HCT116 (cell line): Measurements from ENCODE around the gene COASY. TPM values are rescaled to one million over a fixed set of nuclear protein-coding genes. Genes with fewer than 3 reads are reported as not detected.

ENCODE experiments used
- ATAC-seq: fragments of 200-7000 bp; cut with Tn5 transposase; 2 replicates; pipeline ENCODE4 v1.9.1; 2020; ENCODE audit warnings: mild to moderate bottlenecking, moderate library complexity
- BruUV-seq: library from RNA; stranded (reverse); fragments of 400-500 nt; replicated peaks from 2 replicates; lab custom pipeline; 2021; lab: Mats Ljungman, UMichigan
- CTCF ChIA-PET: fragments of 300-600 bp; sonication (Branson Sonifier 250); formaldehyde crosslinking; loops from one replicate; lab custom pipeline; 2021; ENCODE audit warnings: antibody characterized with exemption; lab: Charles Lee
- POLR2A ChIA-PET: fragments of 300-600, 350-600 bp; sonication (Branson Sonifier 250); formaldehyde crosslinking; loops from one replicate; lab custom pipeline; 2021; ENCODE audit warnings: antibody characterized with exemption; lab: Charles Lee
- RAD21 ChIA-PET, 2 experiments: fragments of 300-600 bp; sonication (Branson Sonifier 250); formaldehyde crosslinking; loops; one replicate each; lab custom pipeline; 2023; ENCODE audit warnings: low total read pairs in 2 of 2; ENCODE audit not compliant: uncharacterized antibody in 2 of 2, unreplicated experiment in 2 of 2, low non-redundant PET in 1 of 2; lab: Charles Lee
- DNase-seq: peaks from one replicate; pipeline ENCODE4 v3.0.0-alpha.2; 2010; ENCODE audit warnings: low read depth, low spot score
- H2AFZ ChIP-seq: fragments of 200-600 bp; shearing (Covaris generic), sonication (generic); 2 replicates; pipeline ENCODE4 v1.6.1; 2017; ENCODE audit warnings: low read depth, mixed run types, mixed read lengths, antibody characterized with exemption, low read length; ENCODE audit not compliant: poor library complexity, severe bottlenecking
- H3K27ac ChIP-seq: 2 replicates; pipeline ENCODE4 v1.5.1; 2012; ENCODE audit warnings: low read depth, low read length
- H3K27me3 ChIP-seq: fragments of 200-600 bp; sonication (generic); 2 replicates; pipeline ENCODE4 v1.6.1; 2016; ENCODE audit warnings: mixed run types, low read length, mixed read lengths; ENCODE audit not compliant: insufficient read depth
- H3K36me3 ChIP-seq, 2 experiments: fragments of 200-500 bp in 1 of 2; fragments of 200-600 bp in 1 of 2; sonication (Bioruptor generic) in 1 of 2; sonication (generic) in 1 of 2; 2 replicates each; pipeline versions ENCODE4 v1.5.1 to v1.6.1; 2014 to 2016; ENCODE audit warnings: low read length in 2 of 2, inconsistent platforms in 1 of 2, mixed read lengths in 1 of 2, mixed run types in 1 of 2; ENCODE audit not compliant: insufficient read depth in 2 of 2, control insufficient read depth in 1 of 2
- H3K4me1 ChIP-seq, 2 experiments: fragments of 200-600 bp in 1 of 2; sonication (generic) in 1 of 2; 2 replicates each; pipeline versions ENCODE4 v1.5.1 to v1.6.1; 2012 to 2017; ENCODE audit warnings: low read length in 2 of 2, inconsistent platforms in 1 of 2, mild to moderate bottlenecking in 1 of 2, mixed read lengths in 1 of 2, mixed run types in 1 of 2, moderate library complexity in 1 of 2; ENCODE audit not compliant: insufficient read depth in 2 of 2, control insufficient read depth in 1 of 2
- H3K4me2 ChIP-seq: fragments of 200-600 bp; sonication (generic); 2 replicates; pipeline ENCODE4 v1.6.1; 2017; ENCODE audit warnings: mixed run types, low read length, mixed read lengths
- H3K4me3 ChIP-seq, 2 experiments: fragments of 200-600 bp in 1 of 2; sonication (generic) in 1 of 2; replicated peaks in 1 of 2; 2 replicates each; pipeline ENCODE4 v1.5.1; 2011 to 2016; ENCODE audit warnings: low read length in 2 of 2, control low read depth in 1 of 2, low read depth in 1 of 2, mild to moderate bottlenecking in 1 of 2, mixed read lengths in 1 of 2, mixed run types in 1 of 2
- H3K79me2 ChIP-seq: fragments of 200-600 bp; sonication (generic); 2 replicates; pipeline ENCODE4 v1.6.1; 2017; ENCODE audit warnings: mild to moderate bottlenecking, mixed run types, low read length, moderate library complexity, mixed read lengths; ENCODE audit not compliant: insufficient read depth
- H3K9ac ChIP-seq: fragments of 200-600 bp; sonication (generic); 2 replicates; pipeline ENCODE4 v1.6.1; 2016; ENCODE audit warnings: low read length, mixed read lengths
- H3K9me2 ChIP-seq: fragments of 200-600 bp; sonication (generic), shearing (Covaris generic); 2 replicates; pipeline ENCODE4 v1.6.1; 2017; ENCODE audit warnings: mixed run types, mild to moderate bottlenecking, moderate library complexity; ENCODE audit not compliant: insufficient read depth
- H3K9me3 ChIP-seq, 2 experiments: fragments of 200-500 bp in 1 of 2; fragments of 200-600 bp in 1 of 2; sonication (Bioruptor generic) in 1 of 2; sonication (generic) in 1 of 2; 2 replicates each; pipeline ENCODE4 v1.6.1; 2014 to 2017; ENCODE audit warnings: low read length in 2 of 2, mixed read lengths in 2 of 2, inconsistent platforms in 1 of 2, low read depth in 1 of 2, mild to moderate bottlenecking in 1 of 2, mixed run types in 1 of 2, moderate library complexity in 1 of 2; ENCODE audit not compliant: control insufficient read depth in 1 of 2, insufficient read depth in 1 of 2
- H4K20me1 ChIP-seq: fragments of 200-600 bp; sonication (generic), shearing (Covaris generic); 2 replicates; pipeline ENCODE4 v1.6.1; 2017; ENCODE audit warnings: mixed run types, mild to moderate bottlenecking, moderate library complexity; ENCODE audit not compliant: insufficient read depth
- CEBPB ChIP-seq: IDR thresholded peaks from 2 replicates; pipeline ENCODE4 v1.6.1; 2012; ENCODE audit warnings: low read depth
- CTCF ChIP-seq, 3 experiments: fragments of 200-600 bp in 1 of 3; sonication (generic) in 1 of 3; IDR thresholded peaks in 2 of 3; conservative IDR thresholded peaks in 1 of 3; 2 replicates each; pipeline ENCODE4 v1.5.1; 2012 to 2017; ENCODE audit warnings: low read depth in 2 of 3, low read length in 2 of 3, antibody characterized with exemption in 1 of 3, borderline replicate concordance in 1 of 3, control low read depth in 1 of 3, mild to moderate bottlenecking in 1 of 3, mixed read lengths in 1 of 3, mixed run types in 1 of 3, moderate library complexity in 1 of 3; ENCODE audit not compliant: insufficient read depth in 1 of 3
- ELF1 ChIP-seq: IDR thresholded peaks from 2 replicates; pipeline ENCODE4 v1.6.1; 2012; ENCODE audit warnings: low read depth, borderline replicate concordance
- FOSL1 ChIP-seq: IDR thresholded peaks from 2 replicates; pipeline ENCODE4 v1.6.1; 2012; ENCODE audit warnings: low read depth
- MAX ChIP-seq: IDR thresholded peaks from 2 replicates; pipeline ENCODE4 v1.6.1; 2012
- POLR2A ChIP-seq: IDR thresholded peaks from 2 replicates; pipeline ENCODE4 v1.7.0; 2011; ENCODE audit warnings: borderline replicate concordance; ENCODE audit not compliant: insufficient read depth, insufficient read length; ENCODE audit errors: extremely low read depth
- RAD21 ChIP-seq: IDR thresholded peaks from 2 replicates; pipeline ENCODE4 v1.6.1; 2012; ENCODE audit warnings: low read depth, mild to moderate bottlenecking
- REST ChIP-seq: IDR thresholded peaks from 2 replicates; pipeline ENCODE4 v1.6.1; 2012; ENCODE audit warnings: low read depth
- TCF7L2 ChIP-seq: IDR thresholded peaks from 2 replicates; pipeline ENCODE4 v1.7.0; 2011; ENCODE audit warnings: borderline replicate concordance, inconsistent platforms; ENCODE audit not compliant: insufficient read depth, insufficient read length; ENCODE audit errors: extremely low read depth
- YY1 ChIP-seq: IDR thresholded peaks from 2 replicates; pipeline ENCODE4 v1.6.1; 2011; ENCODE audit warnings: low read length, low read depth, moderate library complexity, mild to moderate bottlenecking; ENCODE audit not compliant: insufficient replicate concordance; ENCODE audit errors: extremely low read depth
- ZFX ChIP-seq: fragments of 450-650 bp; IDR thresholded peaks from 2 replicates; pipeline ENCODE4 v1.6.1; 2017
- ZNF274 ChIP-seq: fragments of 200-500 bp; sonication (Bioruptor generic); IDR thresholded peaks from 2 replicates; pipeline ENCODE4 v1.6.1; 2014; ENCODE audit warnings: mild to moderate bottlenecking, low read depth, low read length, inconsistent platforms
- intact Hi-C: fragments of 100-400 bp; cut with micrococcal nuclease; formaldehyde crosslinking; loops from 2 replicates; pipeline ENCODE4 v1.10.0; 2022
- total RNA-seq: library from RNA; stranded (reverse); gene quantifications from one replicate; pipeline ENCODE4 v1.2.1, GENCODE V29; 2021; ENCODE audit not compliant: unreplicated experiment

The COASY gene
- total RNA-seq, 1 experiment from 2014 or later = 137 TPM

- POLR2A ChIA-PET = no interaction called here
- TF ChIP-seq CTCF (IDR thresholded peaks at IDR 0.05 in 2 of 3, conservative IDR thresholded peaks at IDR 0.05 in 1 of 3; ENCODE audit: borderline replicate concordance in 1 of 3, insufficient read depth in 1 of 3, low read depth in 2 of 3, low read length in 2 of 3) (no peak), CEBPB (no peak), REST (no peak), YY1 (no peak), ZFX (no peak), ELF1 (no peak), MAX (no peak), POLR2A (no peak), ZNF274 (no peak), TCF7L2 (no peak), RAD21 (no peak), FOSL1 (no peak)
- TF ChIP-seq, all 23 proteins: peak for 0
- Histone ChIP-seq H3K9ac (no peak overlapping the region), H3K4me1 (peaks cover 11 to 16% of the 10 kb centered on the region in 2 experiments), H3K9me3 (no peaks in the 10 kb centered on the region), H3K4me3 (no peak overlapping the region), H3K36me3 (peaks cover 7 to 9% of the 10 kb centered on the region in 2 experiments; a peak in 3 of 4 replicates), H2AFZ (no peak overlapping the region), H3K79me2 (no peaks in the 10 kb centered on the region), H3K9me2 (no peaks in the 10 kb centered on the region), H3K4me2 (no peak overlapping the region), H3K27me3 (no peaks in the 10 kb centered on the region), H4K20me1 (no peaks in the 10 kb centered on the region), H3K27ac (no peak overlapping the region)
- ATAC-seq (no peak), DNase-seq (no peak)
- intact Hi-C loops = no loop called here
- no TSS peak for BruUV-seq
- CTCF ChIA-PET = no interaction called here
- RAD21 ChIA-PET = no interaction called here
Observed at GRCh38 chr17:42513686-42514085, 48.3 kb upstream of the COASY start.
